Mucosa of descending colon (tissue), 3 donors: Measurements from ENCODE around the gene ARHGDIA. TPM values are rescaled to one million over a fixed set of nuclear protein-coding genes. Genes with fewer than 3 reads are reported as not detected.

Source experiments
- ATAC-seq: fragments of 200-7000 bp; cut with Tn5 transposase; one replicate; pipeline ENCODE4 v1.9.1; 2020; ENCODE audit warnings: mild to moderate bottlenecking, moderate library complexity
- DNase-seq, 3 donors: peaks; one replicate each; pipeline ENCODE4 v3.0.0-alpha.2; 2020
- H3K36me3 ChIP-seq: fragments of 200-600 bp; one replicate; pipeline ENCODE4 v1.8.0; 2021; ENCODE audit warnings: low read depth, mild to moderate bottlenecking
- H3K4me1 ChIP-seq: fragments of 200-600 bp; one replicate; pipeline ENCODE4 v1.8.0; 2021; ENCODE audit warnings: low read depth, mild to moderate bottlenecking
- H3K4me3 ChIP-seq: fragments of 200-600 bp; one replicate; pipeline ENCODE4 v1.8.0; 2021; ENCODE audit warnings: mild to moderate bottlenecking
- H3K9me3 ChIP-seq: fragments of 200-600 bp; one replicate; pipeline ENCODE4 v1.8.0; 2021; ENCODE audit warnings: mild to moderate bottlenecking
- CTCF ChIP-seq: fragments of 200-600 bp; IDR thresholded peaks from one replicate; pipeline ENCODE4 v1.8.0; 2022; ENCODE audit warnings: antibody characterized with exemption, mild to moderate bottlenecking
- intact Hi-C, 2 donors: fragments of 100-400 bp; cut with DNase I in 1 of 2; cut with micrococcal nuclease in 1 of 2; formaldehyde crosslinking; loops; one replicate each; pipeline versions ENCODE4 v1.11.0 to v1.11.1; 2022; cut with DNase I, micrococcal nuclease
- total RNA-seq, 3 donors: library from RNA; stranded (reverse); fragmentation: NEBNext Ultra II Directional in 2 of 3; extraction: Animal tissue kit (Norgen Biotek cat#: 25700) in 2 of 3; gene quantifications; one replicate each; pipeline versions ENCODE4 v1.2.1 to v1.2.4, GENCODE V29; 2021 to 2023
- donor health status: DM: no; HTN: no; CAD: no; lungs with moderate emphysema.
- donor health status: DM: no; HTN: no; CAD: no.
- donor health status: DM: no; HTN: yes; CAD: no.

Gene ARHGDIA
- total RNA-seq, 3 donors from 2014 or later = 326 to 473 (median 442) TPM

GRCh38 chr17:81832608-81833159 is 38.5 kb downstream of the ARHGDIA start:
- TF ChIP-seq CTCF = no peak
- H3K9me3 ChIP-seq = no peaks in the 10 kb centered on the region
- peak in 1 of 3 donors; percentile 75 for DNase-seq
- no peaks in the 10 kb centered on the region for H3K36me3 ChIP-seq
- H3K4me3 ChIP-seq = peak overlapping the region; percentile 34
- intact Hi-C loops = no loop called here
- peaks cover 11% of the 10 kb centered on the region for H3K4me1 ChIP-seq
- peak; percentile 31 for ATAC-seq

DNA sequence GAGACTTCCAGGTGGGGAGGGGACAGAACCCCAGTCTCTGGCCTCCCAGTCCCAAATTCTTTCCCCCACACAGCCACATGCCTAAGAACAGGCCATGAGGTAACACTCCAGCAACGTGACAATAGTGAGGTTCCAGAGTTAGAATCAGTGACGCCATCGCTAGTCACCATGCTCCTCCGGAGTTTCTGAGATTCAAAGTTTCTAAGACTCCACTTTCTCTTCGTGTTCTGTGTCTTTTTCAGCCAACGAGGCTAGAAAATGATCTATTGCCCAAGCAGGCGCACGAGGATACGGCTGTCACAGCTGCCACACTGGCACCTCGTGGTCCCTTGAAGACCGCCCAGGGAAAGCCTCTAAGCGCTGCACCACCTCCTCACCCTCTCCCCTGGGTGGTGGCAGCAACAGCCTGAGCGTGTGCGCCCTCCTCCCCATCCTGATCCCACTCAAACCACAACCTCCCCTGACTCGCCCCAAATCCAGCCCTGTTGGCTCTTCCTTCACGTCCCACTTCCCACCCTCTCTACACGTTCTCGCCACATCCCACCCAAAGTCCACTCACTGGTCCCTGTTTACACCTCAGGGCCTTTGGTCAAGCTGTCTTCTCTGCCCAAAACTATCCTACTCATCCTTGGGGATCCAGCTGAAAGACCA is 39.1 kb downstream of the ARHGDIA start:
- no peak for TF ChIP-seq CTCF
- Histone ChIP-seq H3K9me3 (no peaks in the 10 kb centered on the region), H3K4me3 (no peak overlapping the region), H3K4me1 (peaks cover 12% of the 10 kb centered on the region), H3K36me3 (no peaks in the 10 kb centered on the region)
- intact Hi-C loops = no loop called here
- DNase-seq (no peak), ATAC-seq (no peak)

GRCh38 chr17:81831563-81831956 is 39.6 kb downstream of the ARHGDIA start:
- no peaks in the 10 kb centered on the region for H3K36me3 ChIP-seq
- ATAC-seq (no peak), DNase-seq (no peak)
- H3K4me3 ChIP-seq = no peak overlapping the region
- H3K4me1 ChIP-seq = peaks cover 12% of the 10 kb centered on the region
- intact Hi-C loops = no loop called here
- TF ChIP-seq CTCF = no peak
- H3K9me3 ChIP-seq = no peaks in the 10 kb centered on the region

DNA sequence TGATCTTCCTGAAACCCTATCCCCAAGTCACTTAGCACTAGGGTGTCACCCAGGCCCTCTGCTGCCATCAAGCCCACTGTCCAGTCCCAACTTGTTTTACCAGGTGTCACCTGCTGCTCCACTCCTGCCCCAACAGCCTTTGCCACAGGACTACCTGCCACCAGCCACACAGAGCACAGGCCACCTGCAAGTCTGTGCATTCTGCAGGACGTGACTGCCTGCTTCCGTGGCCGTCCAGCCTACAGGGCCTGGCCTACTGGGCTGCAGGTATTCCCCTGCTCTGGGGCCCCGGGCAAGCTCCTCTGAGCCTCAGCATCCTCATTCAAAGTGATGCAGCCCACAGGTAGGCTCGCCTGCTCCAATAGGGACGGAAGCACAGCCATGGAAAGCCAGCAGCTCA is 41.3 kb downstream of the ARHGDIA start:
- intact Hi-C loops = no loop called here
- DNase-seq = no peak
- Histone ChIP-seq H3K9me3 (no peaks in the 10 kb centered on the region), H3K4me3 (no peak overlapping the region), H3K36me3 (no peaks in the 10 kb centered on the region), H3K4me1 (peaks cover 16% of the 10 kb centered on the region)
- TF ChIP-seq CTCF = no peak
- no peak for ATAC-seq

DNA sequence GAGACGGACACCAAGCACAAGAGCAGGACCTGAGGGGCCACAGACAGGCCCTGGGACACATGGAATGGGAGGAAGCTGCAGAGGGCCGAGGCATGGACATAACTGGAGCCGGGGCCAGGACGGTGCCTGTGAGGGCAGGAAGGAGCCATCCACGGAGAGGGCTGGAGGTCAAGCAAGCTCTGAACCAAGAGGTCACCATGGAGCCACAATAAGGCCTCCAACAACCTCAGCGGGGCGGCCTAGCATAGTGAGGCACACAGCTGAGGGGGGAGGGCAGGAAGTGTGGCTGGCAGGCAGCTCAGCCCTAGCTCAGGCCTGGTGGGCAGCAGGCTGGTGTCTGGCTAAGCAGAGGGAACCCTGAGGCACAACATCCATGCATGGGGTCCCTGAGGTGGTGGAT is 42.5 kb downstream of the ARHGDIA start:
- ATAC-seq (no peak), DNase-seq (no peak)
- Histone ChIP-seq H3K36me3 (no peaks in the 10 kb centered on the region), H3K4me3 (no peak overlapping the region), H3K9me3 (no peaks in the 10 kb centered on the region), H3K4me1 (peaks cover 14% of the 10 kb centered on the region)
- intact Hi-C loops = no loop called here
- TF ChIP-seq CTCF = no peak
